Raji (cell line): Measurements from ENCODE around the gene CFAP157.

Experiments
- POLR2A ChIP-seq: IDR thresholded peaks from 2 replicates; pipeline ENCODE4 v1.6.1; 2011; ENCODE audit warnings: low read depth, low read length, control low read depth; ENCODE audit not compliant: insufficient read depth

Gene CFAP157

DNA sequence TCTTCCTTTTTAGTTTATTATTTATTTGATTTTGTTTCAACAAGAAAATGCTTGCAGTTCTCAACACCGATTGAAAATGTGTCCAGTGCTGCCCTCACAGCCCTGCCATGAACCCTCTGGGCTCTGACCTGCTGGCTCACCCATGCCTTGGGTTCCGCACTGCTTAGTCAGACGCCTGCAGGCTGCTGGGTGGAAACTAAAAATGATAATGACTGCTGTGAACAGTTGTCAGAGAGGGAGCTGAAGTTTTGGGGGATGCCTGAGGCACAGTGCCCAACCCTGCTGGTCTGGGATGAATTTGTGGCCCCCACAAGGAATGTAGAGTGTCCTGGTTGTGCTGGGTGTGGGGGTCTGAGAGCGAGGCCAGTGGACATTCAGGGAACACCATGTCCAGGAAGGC, 22.2 kb upstream of the CFAP157 start:
- no peak for TF ChIP-seq POLR2A

DNA sequence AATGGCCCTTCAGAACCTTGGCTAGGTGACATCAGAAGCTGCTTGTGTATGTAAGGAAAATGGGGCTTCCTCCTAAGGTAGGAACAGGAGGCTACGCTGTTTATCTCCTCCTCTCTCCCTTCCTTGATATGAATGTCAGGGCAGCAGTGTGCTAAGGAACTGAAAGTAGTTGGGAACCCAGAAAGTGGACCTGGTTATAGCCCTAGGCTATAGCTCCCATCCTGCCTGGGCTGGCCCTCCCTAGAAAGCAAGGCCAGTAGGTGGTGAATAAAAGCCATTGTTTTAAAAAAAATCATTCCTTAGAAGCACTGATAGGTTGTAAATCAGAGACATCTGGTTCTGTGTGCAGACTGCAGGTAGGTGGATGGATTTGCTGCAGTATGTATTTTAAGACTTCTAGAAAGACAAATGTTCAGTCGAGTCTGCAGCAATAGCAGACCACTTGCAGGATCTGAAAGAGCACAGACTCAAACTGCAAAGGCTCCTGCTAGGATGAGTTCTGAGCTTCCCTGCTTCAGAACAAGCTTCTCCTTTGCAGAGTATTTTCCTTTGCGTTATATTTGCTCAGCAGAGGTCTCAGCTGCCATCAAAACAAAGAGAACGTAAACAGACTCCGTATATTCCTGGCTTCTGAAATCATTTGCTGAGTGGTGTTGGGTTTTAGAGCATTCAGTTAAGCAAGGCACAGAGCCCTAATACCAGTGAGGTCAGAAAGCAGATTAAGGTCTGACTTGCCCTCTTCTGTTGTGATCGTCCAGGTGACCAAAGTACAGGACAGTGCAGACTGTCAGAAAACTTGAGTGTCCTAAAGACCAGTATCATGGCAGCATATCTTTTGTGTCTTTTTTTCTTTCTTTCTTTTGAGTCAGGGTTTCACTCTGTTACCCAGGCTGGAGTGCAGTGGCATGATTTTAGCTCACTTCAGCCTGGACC, 20.1 kb upstream of the CFAP157 start:
- TF ChIP-seq POLR2A = no peak

DNA sequence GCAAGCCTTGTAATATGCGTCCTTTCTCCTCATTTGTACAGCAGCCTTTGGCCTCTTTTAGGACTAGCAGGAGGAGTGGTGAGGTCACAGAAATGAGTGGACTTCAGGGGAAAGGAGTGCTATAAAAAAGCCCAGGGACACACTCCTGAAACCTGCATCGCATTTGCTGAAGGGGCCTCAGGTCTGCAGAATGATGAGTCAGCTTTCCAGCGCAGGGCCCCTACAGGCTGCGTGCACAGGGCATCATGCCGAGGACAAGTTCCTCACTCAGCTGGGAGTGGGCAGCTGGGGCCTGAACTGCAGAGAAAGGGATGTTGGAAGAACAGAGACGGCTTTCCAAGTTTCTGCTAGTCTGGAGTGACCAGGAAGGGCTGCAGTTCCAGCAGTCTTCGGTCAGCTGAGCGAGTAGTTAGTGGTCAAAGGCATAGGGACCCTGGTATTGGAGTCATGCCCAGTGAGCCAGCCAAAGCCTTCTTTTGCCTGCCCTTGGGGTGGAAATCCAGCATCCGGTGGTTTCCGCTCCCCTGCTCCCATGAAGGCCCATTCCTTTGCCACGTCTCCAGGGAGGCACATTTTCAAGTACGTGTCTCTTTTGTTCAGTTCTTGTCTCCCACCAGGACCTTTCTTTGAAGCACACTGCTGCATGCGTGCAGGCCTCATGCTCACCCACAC, 17.3 kb upstream of the CFAP157 start:
- no peak for TF ChIP-seq POLR2A

DNA sequence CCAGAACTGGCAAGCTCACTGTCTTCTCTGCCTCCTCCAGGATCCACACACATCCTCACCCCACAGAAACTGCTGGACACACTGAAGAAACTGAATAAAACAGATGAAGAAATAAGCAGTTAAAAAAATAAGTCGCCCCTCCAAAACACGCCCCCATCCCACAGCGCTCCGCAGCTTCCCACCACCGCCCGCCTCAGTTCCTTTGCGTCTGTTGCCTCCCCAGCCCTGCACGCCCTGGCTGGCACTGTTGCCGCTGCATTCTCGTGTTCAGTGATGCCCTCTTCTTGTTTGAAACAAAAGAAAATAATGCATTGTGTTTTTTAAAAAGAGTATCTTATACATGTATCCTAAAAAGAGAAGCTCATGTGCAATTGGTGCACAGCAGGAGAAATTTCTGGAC, 16.1 kb upstream of the CFAP157 start:
- TF ChIP-seq POLR2A = no peak

DNA sequence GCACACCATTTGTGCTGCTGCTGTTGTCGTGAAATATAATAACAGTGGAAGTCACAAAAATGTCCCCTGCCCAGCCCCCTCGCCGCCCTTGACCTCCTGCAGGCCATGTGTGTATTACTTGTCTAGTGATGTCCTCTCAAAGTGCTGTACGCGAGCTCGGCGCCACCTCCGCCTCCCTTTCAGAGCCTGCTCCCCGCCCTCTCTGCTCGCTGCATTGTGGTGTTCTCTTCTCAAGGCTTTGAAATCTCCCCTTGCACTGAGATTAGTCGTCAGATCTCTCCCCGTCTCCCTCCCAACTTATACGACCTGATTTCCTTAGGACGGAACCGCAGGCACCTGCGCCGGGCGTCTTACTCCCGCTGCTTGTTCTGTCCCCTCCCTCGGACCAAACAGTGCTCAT, 14.7 kb upstream of the CFAP157 start:
- TF ChIP-seq POLR2A = no peak

DNA sequence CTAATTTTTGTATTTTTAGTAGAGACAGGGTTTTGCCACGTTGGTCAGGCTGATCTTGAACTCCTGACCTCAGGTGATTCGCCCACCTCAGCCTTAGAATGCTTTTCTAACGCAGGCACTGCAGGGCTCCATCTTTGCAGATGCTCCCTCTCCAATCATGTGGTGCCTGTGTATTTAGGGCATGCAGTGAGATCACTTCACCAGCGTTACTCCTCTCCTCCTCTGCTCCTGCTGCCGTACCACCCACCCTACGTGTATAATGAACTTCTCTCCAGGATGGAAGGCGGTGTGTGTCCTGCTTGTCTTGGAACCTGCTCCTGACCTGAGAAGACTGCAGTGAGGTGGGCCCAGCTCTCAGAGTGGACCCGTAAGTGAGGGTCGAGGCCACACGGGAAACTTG, 13.6 kb upstream of the CFAP157 start:
- TF ChIP-seq POLR2A = no peak

DNA sequence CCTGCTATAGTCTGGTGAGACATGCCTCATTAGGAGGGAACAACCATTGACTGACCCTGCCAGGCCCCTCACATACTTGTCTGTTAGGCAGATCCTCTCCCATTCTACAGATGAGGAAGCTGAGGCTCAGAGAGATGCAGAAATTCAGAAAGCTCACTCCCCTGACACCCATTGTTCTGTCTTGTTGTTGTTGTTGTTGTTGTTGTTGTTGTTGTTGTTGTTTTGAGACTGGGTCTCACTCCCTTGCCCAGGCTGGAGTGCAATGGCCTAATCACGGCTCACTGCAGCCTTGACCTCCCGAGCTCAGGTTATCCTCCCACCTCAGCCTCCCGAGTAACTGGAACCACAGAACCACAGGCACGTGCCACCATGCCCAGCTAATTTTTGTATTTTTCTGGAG, 13.1 kb upstream of the CFAP157 start:
- no peak for TF ChIP-seq POLR2A

DNA sequence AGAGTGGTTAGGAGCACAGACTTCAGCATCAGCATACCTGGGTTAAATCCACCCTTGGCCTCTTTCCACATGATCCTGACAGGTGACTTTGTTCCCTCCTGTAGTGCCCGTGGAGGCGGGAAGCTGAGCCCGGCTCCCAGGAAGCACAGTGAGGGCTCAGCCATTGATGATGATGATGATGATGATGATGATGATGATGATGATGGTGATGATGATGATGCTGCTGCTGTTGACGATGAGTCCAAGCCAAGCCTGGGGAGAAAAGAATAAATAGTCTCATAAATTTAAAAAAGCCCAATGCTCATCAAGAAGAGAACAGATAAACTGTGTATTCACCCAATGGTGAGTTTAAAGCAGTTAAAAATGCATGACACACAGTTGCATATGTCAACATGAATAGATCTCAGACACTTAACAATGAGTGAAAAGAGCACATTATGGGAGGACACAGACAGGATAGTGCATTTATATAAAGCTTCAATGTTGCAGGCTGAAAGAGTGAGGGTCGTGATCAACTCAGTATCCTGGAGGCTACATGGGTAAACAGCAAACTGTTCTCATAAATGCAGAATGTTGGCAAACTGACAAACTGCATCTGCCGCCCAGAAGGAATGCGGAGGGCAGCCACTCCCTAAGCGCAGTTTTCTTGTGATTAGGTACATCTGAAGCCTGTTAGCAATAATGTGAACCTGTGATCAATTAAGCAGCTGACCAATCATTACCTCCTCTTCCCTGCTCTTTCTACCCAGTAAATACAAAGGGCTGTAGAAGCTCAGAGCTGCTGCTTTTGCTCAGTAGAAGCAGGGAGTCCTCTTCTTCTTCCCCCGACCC, 11.7 kb upstream of the CFAP157 start:
- no peak for TF ChIP-seq POLR2A

DNA sequence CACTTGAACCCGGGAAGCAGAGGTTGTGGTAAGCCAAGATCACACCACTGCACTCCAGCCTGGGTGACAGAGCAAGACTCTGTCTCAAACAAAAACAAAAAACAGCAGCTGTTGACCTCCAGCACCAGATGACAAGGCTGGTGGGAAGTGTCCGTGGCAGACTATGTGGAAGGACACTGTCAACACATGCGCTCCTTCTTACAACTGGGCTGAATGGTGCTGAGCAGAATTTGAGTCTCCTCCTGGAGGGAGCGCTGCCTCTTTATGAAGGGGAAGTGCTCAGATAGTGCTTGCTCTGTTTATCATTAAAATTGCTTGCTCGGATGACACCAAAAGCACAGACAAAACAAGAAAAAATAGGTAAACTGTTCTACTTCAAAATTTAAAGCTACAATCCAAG, 9.2 kb upstream of the CFAP157 start:
- TF ChIP-seq POLR2A = no peak

DNA sequence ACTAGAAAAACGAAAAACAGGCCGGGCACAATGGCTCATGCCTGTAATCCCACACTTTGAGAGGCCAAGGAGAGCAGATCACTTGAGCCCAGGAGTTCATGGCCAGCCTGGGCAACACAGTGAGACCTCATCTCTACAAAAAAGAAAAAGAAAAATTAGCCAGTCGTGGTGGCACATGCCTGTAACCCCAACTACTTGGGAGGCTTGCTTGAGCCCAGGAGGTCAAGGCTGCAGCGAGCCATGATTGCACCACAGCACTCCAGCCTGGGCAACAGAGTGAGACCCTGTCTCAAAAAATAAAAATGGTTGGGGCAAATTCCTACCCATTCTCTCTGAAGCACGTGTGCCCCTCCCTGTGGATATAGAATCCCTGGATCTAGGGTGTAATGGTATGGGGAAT, 8.4 kb upstream of the CFAP157 start:
- TF ChIP-seq POLR2A = no peak

DNA sequence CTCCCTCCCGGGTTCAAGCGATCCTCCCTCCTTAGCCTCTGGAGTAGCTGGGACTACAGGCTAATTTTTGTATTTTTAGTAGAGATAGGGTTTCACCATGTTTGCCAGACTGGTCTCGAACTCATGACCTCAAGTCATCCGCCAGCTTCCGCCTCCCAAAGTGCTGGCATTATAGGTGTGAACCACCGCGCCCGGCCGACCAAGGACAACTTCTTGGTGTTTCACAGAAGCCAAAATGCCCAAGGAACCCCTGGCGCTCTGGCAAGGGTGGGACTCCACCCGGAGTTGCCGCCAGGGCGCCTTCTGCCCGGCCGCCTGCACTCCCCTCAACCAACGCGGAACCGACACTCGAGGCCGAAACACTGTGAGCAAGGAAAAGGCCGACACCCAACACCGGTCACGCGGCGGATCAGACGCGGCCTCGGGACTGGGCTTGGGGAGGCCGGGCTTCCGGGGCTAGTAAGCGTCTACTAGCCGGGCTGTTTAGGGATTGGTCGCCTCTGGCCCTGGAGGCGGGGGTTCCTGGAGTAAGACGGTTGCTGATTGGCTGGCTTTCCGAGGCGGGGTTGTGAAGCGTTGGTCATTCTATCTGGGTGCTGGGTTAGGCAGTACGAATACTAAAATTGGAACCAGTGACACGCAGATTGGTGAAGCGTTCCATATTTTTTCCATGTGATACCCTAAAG, 7.7 kb upstream of the CFAP157 start:
- peak; percentile 41; the same call in 1 of the 2 replicates for TF ChIP-seq POLR2A

DNA sequence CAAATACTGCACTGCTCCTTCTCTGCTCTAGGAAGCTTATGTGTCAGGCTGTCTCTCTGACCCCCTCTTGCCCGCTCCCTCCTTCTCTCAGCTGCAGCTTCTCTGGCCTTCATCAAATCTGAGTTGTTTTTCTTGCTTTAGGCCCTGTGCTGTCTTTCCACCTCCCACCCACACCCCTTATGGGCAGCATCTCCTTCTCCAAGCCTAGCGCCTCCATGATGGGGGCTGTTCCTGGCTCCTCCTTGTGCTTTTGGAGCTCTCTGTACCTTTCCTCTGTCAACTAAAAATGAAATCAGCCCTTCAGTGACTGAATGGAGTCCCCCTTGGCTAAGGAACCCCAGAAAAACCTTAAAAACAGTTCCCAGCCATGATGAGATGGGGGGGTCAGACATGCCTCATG, 6.6 kb upstream of the CFAP157 start:
- TF ChIP-seq POLR2A = no peak

DNA sequence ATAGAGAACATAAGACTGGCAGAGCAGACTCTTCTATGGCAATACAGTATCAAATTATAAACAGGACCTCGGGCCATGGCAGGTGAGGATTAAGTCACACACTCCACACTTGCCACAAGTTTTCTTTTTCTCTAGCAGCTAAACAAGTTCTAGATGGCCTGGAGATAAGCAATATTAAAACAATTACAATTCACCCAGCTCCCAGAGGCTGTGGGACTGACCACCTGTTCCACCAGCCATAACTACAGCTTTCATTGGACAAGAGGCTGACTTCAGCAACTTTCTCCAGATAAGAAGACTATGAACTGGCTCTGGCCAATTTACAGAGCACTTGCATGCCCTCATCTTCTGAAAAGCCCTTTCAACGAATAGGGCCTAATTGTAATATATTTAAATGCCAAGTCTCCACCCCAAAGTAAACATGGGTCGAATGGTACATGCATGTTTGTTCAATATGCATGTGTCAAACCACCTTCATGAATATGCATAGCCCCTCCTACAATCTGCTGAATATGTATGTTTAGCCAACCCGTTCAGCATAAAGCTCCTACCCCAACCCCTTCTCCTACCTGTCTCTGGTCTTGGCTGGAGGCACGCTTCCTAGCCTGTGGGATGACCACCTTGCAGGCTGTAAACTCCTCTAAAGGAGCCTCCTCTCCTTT, 6.1 kb upstream of the CFAP157 start:
- TF ChIP-seq POLR2A = no peak

DNA sequence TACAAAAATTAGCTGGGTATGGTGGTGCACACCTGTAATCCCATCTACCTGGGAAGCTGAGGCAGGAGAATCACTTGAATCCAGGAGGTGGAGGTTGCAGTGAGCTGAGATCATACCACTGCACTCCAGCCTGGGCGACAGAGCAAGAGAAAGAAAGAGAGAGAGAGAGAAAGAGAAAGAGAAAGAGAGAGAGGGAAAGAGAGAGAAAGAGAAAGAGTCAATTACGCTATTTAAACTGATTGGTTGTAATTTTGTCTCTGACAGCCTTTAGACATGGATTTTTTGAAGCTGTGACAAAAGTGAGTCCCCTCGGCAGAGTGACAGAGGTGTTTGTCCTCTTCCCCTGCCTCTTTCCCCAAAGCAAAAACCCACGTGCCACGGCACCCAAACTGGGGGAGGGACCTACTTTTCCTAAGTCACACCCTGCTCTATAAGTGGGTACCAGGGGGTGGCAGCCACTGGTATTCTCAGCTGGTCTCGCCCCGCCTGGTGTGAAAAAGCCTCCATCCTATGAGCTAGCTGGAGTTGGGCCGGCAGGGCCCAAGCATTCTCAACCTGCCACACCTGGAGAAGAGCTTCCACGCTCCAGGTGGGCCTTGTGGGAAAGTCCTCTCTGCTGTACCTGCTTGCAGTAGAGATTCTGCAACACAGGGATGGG, 3.4 kb upstream of the CFAP157 start:
- TF ChIP-seq POLR2A = no peak
